G401 (cell line): ENCODE data around the gene TAGLN3. TPM values are rescaled to one million over a fixed set of nuclear protein-coding genes. Genes with fewer than 3 reads are reported as not detected.
A peak's percentile ranks its signal among the peaks of the same experiment; 100 is the strongest.
"Not testable (repeated sequence)": the region's sequence is repeated elsewhere in the genome, so short reads cannot be mapped to it uniquely, and the experiment has no call there.

Source experiments
- DNase-seq: peaks from one replicate; pipeline ENCODE4 v3.0.0-alpha.2; 2015; ENCODE audit warnings: low spot score
- in situ Hi-C: cut with HindIII; loops from 2 replicates; pipeline ENCODE4 v1.10.0; 2016; ENCODE audit warnings: low sequenced_read_pairs, mixed read lengths
- total RNA-seq: library from RNA; depleted of rRNA; stranded (reverse); fragments of >200 nt; shearing (Covaris generic); gene quantifications from 2 replicates; pipeline ENCODE4 v1.2.3, GENCODE V29; 2014; rRNA removed

Gene TAGLN3
- total RNA-seq, 1 experiment from 2014 or later = not detected

DNA sequence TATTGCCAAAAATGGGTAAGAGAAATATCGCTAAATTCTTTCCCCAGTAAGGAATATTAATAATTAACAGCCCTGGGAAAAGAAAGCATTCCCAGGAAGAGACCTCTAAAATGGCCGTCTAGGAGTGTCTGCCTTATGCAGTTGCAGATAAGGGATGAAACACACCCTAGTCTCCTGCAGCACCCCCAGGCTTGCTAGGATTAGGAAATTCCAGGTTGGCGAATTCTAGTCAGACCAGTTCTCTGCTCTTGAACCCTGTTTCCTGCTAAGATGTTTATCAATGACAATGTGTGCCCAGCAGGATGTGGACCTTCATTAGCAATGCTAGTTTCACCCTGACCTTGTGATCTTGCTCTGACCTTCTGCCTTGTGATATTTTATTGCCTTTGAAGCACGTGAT is 38.5 kb downstream of the TAGLN3 start:
- in situ Hi-C loops = not testable (repeated sequence)

DNA sequence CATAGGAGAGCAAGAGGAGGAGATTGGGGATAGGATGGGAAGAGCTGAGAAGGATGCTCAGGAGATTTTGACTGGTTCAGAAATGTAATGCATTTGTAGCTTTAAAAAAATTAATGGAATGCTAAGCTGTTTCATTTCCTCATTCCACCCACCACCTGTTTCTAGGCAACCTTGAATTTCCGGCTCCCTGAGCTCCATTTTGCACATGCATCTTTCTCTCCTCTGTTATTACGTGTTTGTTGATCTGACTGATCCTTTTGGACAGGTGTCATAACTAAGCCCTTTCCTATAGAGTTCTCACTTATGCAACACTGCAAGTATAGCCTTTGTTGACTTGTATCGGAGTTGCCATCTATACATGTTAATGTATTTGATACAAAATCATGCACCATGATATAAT is 40.1 kb downstream of the TAGLN3 start:
- DNase-seq = no peak
- in situ Hi-C loops = no loop called here

More for the DNA sequence above, 38.5 kb downstream of the TAGLN3 start:
- not testable (repeated sequence) for DNase-seq

DNA sequence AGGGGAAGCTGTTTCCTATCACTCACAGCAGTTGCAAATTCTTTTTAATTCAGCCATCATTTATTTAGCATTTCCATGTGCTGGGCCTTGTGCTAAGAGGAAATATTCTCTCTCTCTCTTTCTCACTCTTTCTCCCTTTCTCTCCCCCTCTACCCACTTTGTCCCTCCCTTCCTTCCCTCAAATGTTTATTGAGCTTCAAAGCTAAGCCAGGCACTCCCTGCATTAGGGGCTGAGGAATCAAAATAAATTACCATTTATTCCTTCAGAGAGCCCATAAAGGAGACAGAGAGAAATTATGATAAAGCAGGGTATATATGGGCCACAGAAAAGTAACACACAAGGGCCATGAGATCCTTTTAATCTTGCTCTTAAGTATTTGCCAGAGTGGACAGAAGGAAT is 42.6 kb downstream of the TAGLN3 start:
- no peak for DNase-seq
- in situ Hi-C loops = no loop called here

DNA sequence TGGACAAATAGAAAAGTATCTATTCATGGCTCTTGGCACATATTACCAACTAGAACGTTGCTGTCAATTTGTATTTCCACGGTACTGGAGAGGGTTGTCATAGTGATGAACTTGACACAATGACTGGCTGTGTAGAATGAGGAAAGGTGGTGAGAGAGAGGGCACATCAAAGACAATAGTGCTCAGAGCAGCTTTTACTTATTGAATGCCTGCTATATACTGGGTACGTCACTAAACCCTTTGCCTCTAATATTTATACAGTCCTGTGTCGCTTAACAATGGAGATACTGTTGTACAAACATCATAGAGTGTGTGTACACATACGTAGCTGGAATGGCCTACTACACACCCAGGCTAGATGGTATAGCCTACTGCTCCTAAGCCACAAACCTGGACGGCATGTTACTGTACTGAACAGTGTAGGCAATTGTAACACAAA is 44.1 kb downstream of the TAGLN3 start:
- DNase-seq = no peak
- in situ Hi-C loops = no loop called here

DNA sequence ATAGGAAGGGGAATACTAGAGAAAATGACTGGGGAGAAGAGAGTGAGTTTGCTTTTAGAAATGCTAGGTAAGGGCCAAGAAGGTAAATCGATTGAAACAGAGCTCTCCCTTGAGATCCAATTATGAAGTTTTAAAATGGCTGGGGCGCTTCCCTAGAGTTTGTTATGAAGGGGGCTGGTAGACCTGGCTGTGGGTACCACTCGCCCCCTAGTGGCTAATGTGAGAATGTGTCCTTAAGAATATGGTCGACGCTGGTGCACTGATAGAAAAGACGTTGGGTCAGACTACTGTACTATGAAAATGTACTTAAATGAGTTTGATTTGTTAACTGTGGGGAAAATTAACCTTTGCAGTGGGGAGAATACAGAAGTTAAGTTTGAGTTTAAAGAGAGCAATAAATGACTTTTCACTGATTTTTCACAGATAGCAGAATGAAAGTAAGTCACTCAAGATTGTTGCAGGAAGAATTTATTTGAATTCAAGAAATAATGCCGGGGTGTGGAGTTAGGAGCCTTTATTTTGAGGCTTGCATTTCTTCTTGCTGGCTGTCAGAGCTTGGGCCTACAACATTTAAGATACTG is 45.0 kb downstream of the TAGLN3 start:
- peak; percentile 78 for DNase-seq
- in situ Hi-C loops = no loop called here

DNA sequence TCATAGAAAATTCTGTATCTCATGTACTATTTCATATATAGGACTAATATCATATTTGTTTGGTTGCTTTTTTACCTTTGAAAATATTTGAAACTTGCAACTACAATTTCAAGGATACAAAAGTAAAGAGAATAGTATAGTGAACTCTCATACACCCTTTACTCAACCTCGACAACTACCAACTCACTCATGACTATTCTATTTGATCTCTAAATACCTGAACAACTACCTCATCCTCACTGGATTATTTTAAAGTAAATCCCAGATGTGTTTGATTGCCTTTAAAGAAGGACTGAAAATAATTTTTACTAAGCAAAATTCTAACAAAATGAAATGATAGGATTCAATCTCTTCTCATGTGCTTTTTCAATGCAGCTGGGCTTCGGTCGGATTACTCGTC is 47.9 kb downstream of the TAGLN3 start:
- in situ Hi-C loops = no loop called here

DNA sequence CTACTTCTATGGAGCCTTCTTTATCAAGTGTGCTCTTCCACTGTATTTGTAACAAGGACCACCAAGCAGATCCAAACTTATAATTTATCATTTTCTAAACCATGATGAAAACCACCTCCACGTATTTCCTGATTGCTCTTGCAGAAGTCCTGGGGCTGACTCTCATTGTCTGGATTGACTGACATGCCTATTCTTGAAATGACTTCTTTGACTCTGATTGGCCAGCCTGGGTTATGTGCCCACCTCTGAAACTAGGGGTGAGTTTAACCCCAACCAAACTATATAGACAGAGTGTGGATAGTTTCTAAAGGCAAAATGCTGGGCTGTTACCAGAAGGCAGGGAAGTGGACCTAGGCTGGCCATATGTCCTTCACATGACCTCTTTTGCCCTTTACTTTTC is 48.5 kb downstream of the TAGLN3 start:
- in situ Hi-C loops = no loop called here
- no peak for DNase-seq

More for the DNA sequence above, 47.9 kb downstream of the TAGLN3 start:
- no peak for DNase-seq

DNA sequence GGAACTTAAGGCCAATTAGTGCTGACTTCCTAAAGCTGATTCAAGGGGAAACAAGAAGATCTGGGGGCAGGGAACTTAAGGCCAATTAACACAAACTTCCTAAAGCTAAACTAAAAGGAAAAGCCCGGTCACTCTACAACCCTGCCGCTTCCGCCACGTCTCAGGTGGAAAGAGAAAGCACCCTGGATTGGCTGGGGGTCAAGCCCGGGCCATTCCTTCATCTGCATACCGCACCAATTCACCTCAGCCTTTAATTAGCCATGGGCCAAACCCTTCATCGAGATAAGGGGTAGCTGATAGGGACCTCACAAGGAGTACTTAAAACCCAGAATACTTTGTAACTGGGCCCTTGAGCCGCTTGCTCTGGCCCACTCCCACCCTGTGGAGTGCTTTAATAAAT is 50.2 kb downstream of the TAGLN3 start:
- in situ Hi-C loops = no loop called here
- no peak for DNase-seq

DNA sequence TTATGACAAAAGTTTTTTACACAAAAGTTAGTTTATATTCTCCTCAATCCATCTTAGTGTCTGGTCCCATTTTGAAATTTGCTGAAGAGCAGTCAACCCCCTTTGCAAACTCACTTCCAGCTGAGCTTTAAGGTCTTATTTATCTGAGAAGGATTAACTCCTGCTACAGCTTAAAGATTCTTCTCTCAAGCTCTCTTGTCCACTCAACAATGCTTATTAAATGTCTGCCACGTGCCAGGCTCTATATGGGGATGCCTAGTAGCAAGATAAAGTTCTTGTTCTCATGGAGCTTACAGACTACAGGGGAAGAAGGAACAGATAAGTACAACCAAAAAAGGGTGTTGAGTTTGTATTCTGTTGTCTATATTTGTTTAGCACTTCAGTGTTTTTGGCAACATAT is 54.5 kb downstream of the TAGLN3 start:
- in situ Hi-C loops = no loop called here
- no peak for DNase-seq

DNA sequence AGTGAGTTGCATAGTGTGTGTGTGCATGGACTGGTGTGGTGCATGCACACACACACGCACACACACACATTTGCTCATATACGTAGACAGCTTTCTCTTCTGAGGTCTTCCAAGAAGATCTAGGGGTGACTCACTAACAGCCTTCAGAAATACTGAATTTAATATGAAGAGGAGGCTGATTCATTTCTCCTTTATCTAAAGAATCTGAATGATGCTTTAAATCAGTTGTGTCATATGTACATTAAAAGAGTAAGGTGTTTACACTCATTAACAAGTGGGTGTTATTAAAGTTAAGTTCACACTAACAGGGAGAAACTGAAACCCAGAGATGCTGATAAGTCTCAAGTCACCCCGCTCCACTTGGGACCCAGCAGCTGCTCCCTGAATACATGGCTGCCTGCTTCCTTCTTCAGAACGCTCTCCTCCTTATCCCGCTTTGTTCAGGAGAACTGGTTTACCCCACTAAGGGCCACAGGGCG is 57.8 kb downstream of the TAGLN3 start:
- no peak for DNase-seq

DNA sequence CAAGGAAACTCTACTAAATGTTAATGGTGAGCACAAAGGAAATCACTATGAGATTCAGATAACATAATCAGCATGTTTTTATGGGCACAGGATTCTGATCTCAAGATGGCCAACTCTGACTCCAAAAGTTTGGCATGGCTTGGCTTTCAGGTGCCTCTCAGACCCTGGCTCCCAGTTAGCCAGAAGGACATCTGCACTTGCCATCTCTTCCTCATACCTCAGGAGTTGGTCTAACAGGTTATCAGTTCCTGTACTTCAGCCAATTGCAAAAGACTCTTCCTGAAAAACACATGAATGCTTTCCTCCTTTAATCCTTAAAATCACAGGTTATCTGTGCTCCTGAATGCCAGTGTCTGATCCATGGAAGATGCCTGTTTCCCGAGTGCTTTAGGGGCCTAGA is 60.8 kb downstream of the TAGLN3 start:
- in situ Hi-C loops = no loop called here
- no peak for DNase-seq

More for the DNA sequence above, 57.8 kb downstream of the TAGLN3 start:
- in situ Hi-C loops = no loop called here

DNA sequence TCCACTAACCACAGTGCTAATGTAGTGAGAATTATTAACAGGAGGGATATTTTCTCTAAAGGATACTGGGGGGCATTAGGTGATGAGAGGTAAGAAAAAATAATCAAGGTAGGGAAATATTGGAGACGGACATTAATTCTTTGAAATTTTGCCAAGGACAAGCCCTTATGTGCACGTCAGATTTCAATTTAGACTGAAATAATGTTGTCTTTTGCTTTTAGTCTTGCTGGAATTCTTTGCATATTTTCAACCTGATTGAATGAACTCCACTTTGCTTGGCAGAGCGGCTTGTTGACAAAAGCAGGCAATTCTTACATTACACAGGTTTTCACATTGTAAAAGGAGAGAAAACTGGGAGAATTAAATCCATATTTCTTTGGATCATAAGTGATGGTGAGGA is 62.4 kb downstream of the TAGLN3 start:
- DNase-seq = no peak
- in situ Hi-C loops = no loop called here

Other genes with a start within 250 kb of the TAGLN3 start
- not detected in 2 replicates for gene PHLDB2, start 139.7 kb upstream of the TAGLN3 start, total RNA-seq
- gene ABHD10, start 19.9 kb upstream of the TAGLN3 start, total RNA-seq = 26.5 and 39.9 TPM in 2 replicates
- not detected in 2 replicates for gene TMPRSS7, start 35.8 kb downstream of the TAGLN3 start, total RNA-seq
- gene C3orf52, start 87.5 kb downstream of the TAGLN3 start, total RNA-seq = not detected in 2 replicates
- not detected in 2 replicates for gene GCSAM, start 134.3 kb downstream of the TAGLN3 start, total RNA-seq